Calu3 (cell line): ENCODE results near the gene PIGU. TPM values are rescaled to one million over a fixed set of nuclear protein-coding genes. Genes with fewer than 3 reads are reported as not detected.
"Not testable (repeated sequence)": the region's sequence is repeated elsewhere in the genome, so short reads cannot be mapped to it uniquely, and the experiment has no call there.

ENCODE experiments used
- BruUV-seq: library from RNA; stranded (reverse); fragments of 400-500 nt; replicated peaks from 2 replicates; lab custom pipeline; 2021; lab: Mats Ljungman, UMichigan
- CTCF ChIA-PET: fragments of 300-600 bp; sonication (Branson Sonifier 250); formaldehyde crosslinking; loops from one replicate; lab custom pipeline; 2022; ENCODE audit warnings: antibody characterized with exemption; lab: Charles Lee
- DNase-seq: peaks from one replicate; pipeline ENCODE4 v3.0.0; 2022
- H3K27ac Mint-ChIP-seq: one replicate; pipeline ENCODE4 v1.8.0; 2022; ENCODE audit warnings: mixed read lengths; ENCODE audit not compliant: unreplicated experiment
- H3K27me3 Mint-ChIP-seq: one replicate; pipeline ENCODE4 v1.8.0; 2022; ENCODE audit warnings: mixed read lengths; ENCODE audit not compliant: unreplicated experiment
- H3K36me3 Mint-ChIP-seq: one replicate; pipeline ENCODE4 v1.8.0; 2022; ENCODE audit warnings: mild to moderate bottlenecking, moderate library complexity, mixed read lengths; ENCODE audit not compliant: insufficient read depth, unreplicated experiment
- H3K4me1 Mint-ChIP-seq: one replicate; pipeline ENCODE4 v1.8.0; 2022; ENCODE audit warnings: mild to moderate bottlenecking, low read depth, mixed read lengths; ENCODE audit not compliant: unreplicated experiment
- H3K4me3 Mint-ChIP-seq: one replicate; pipeline ENCODE4 v1.8.0; 2022; ENCODE audit warnings: mild to moderate bottlenecking, low read depth, moderate library complexity, mixed read lengths; ENCODE audit not compliant: unreplicated experiment
- H3K9me3 Mint-ChIP-seq: one replicate; pipeline ENCODE4 v1.8.0; 2022; ENCODE audit warnings: low read depth, mixed read lengths; ENCODE audit not compliant: unreplicated experiment
- intact Hi-C: fragments of 100-400 bp; cut with micrococcal nuclease; formaldehyde crosslinking; loops from one replicate; pipeline ENCODE4 v1.10.0; 2022; ENCODE audit not compliant: unreplicated experiment
- total RNA-seq: library from RNA; stranded (reverse); gene quantifications from 2 replicates; pipeline ENCODE4 v1.2.3, GENCODE V29; 2022
- TF ChIP-seq, protein P1 (sequence below): fragments of 200-600 bp; IDR thresholded peaks from one replicate; pipeline ENCODE4 v1.8.0; 2022; ENCODE audit warnings: antibody characterized with exemption; ENCODE audit not compliant: unreplicated experiment

Gene PIGU
- total RNA-seq, 1 experiment from 2014 or later = 42.8 TPM

- no TSS peak for BruUV-seq
Observed at GRCh38 chr20:34524426-34524825, 152.5 kb downstream of the PIGU start.

DNA sequence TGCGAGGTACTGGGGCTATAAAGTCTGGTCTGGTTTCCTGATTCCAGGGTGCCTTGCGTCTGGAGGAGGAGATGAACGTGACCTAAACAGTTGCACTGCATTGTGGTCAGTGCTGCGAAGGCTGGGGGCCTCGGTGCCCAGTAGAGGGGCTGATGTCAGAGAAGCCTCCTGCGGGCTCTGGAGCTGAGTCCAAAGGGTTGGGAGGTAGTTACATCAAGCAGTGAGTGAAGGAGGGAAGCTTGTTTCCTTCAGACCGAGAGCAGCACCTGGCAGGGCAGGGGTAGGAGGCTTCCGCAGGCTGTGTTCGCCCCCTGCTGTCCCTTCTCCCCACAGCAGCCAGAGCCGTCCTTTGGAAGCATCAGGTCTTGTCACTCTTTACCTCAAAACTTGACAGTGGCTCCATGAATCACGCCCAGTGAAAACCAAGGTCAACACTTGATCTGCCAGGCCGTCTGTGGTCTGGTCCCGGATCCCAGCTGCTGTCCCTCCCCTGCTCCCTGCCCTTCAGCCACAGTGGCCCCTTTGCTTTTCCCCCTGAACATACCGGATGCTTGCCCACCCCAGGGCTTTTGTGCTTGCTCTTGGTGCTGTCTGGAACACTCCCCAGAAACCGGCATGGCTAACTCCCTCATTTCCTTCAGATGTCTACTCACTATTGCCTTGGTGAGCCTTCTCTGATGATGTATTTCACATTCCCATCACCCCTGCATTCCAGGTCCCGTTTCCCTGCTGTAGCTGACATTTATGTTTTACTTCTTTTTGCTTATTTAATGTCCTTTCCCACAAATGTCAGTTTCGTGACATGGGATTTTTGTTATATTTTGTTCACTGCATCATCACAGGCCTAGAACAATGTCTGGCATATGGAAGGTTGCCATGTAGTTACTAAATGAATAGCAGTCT, 153.7 kb downstream of the PIGU start:
- Mint-ChIP-seq H3K27ac (peak overlapping the region; percentile 39), H3K4me1 (peaks cover 71% of the 10 kb centered on the region), H3K4me3 (no peak overlapping the region), H3K36me3 (peaks cover 58% of the 10 kb centered on the region), H3K27me3 (no peaks in the 10 kb centered on the region), H3K9me3 (no peaks in the 10 kb centered on the region)
- BruUV-seq = no TSS peak
- intact Hi-C loops = loop anchor here (2.0 to 5.0 kb wide), 2 partner anchors 41 to 210 kb away; no protein-coding TSS in a partner anchor
- DNase-seq = peak; percentile 84
- CTCF ChIA-PET = interaction anchor here (0.6 to 2.7 kb wide), 14 partner anchors 9 to 1800 kb away, joined by 3 to 51 read pairs (median 4); partner anchors contain the start of gene AHCY
- TF ChIP-seq, protein P1, sequence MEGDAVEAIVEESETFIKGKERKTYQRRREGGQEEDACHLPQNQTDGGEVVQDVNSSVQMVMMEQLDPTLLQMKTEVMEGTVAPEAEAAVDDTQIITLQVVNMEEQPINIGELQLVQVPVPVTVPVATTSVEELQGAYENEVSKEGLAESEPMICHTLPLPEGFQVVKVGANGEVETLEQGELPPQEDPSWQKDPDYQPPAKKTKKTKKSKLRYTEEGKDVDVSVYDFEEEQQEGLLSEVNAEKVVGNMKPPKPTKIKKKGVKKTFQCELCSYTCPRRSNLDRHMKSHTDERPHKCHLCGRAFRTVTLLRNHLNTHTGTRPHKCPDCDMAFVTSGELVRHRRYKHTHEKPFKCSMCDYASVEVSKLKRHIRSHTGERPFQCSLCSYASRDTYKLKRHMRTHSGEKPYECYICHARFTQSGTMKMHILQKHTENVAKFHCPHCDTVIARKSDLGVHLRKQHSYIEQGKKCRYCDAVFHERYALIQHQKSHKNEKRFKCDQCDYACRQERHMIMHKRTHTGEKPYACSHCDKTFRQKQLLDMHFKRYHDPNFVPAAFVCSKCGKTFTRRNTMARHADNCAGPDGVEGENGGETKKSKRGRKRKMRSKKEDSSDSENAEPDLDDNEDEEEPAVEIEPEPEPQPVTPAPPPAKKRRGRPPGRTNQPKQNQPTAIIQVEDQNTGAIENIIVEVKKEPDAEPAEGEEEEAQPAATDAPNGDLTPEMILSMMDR = peak; percentile 88

More at GRCh38 chr20:34524426-34524825, 152.5 kb downstream of the PIGU start:
- TF ChIP-seq, protein P1 = no peak
- H3K36me3 Mint-ChIP-seq = peaks cover 62% of the 10 kb centered on the region
- no peaks in the 10 kb centered on the region for H3K27me3 Mint-ChIP-seq
- H3K27ac Mint-ChIP-seq = no peak overlapping the region
- intact Hi-C loops = loop anchor here (5.0 kb wide), 1 partner anchor 42 kb away; no protein-coding TSS in a partner anchor
- CTCF ChIA-PET = interaction anchor here (0.7 to 2.7 kb wide), 3 partner anchors 10 to 334 kb away, joined by 4 to 18 read pairs (median 10); no protein-coding TSS in a partner anchor
- H3K4me1 Mint-ChIP-seq = peaks cover 75% of the 10 kb centered on the region
- H3K4me3 Mint-ChIP-seq = no peak overlapping the region
- no peaks in the 10 kb centered on the region for H3K9me3 Mint-ChIP-seq
- no peak for DNase-seq

- CTCF ChIA-PET, H3K27ac Mint-ChIP-seq, H3K9me3 Mint-ChIP-seq, DNase-seq, H3K4me3 Mint-ChIP-seq, BruUV-seq, H3K27me3 Mint-ChIP-seq: not testable (repeated sequence)
- peaks cover 72% of the 10 kb centered on the region for H3K36me3 Mint-ChIP-seq
- intact Hi-C loops = loop anchor here (5.0 kb wide), 1 partner anchor 38 kb away; no protein-coding TSS in a partner anchor
- H3K4me1 Mint-ChIP-seq = peaks cover 56% of the 10 kb centered on the region
Observed at GRCh38 chr20:34519841-34520240, 157.1 kb downstream of the PIGU start.

DNA sequence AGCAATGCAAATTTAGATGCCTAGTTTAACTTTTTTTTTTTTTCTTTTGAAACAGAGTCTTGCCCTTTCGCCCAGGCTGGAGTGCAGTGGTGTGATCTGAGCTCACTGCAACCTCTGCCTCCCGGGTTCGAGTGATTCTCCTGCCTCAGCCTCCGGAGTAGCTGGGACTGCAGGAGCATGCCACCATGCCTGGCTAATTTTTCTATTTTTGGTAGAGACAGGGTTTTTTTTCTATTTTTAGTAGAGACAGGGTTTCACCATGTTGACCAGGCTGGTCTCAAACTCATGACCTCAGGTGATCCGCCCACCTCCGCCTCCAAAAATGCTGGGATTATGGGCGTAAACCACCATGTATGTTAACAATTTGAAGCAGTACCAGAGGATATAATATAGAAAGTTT, 158.0 kb downstream of the PIGU start:
- H3K9me3 Mint-ChIP-seq, H3K27me3 Mint-ChIP-seq, DNase-seq, CTCF ChIA-PET, BruUV-seq, H3K27ac Mint-ChIP-seq, intact Hi-C loops: not testable (repeated sequence)
- H3K4me3 Mint-ChIP-seq = peak overlapping the region; percentile 83
- H3K36me3 Mint-ChIP-seq = peaks cover 77% of the 10 kb centered on the region
- H3K4me1 Mint-ChIP-seq = peaks cover 56% of the 10 kb centered on the region

- BruUV-seq = no TSS peak
- no peak for DNase-seq
- H3K4me3 Mint-ChIP-seq = peak overlapping the region; percentile 83
- H3K27me3 Mint-ChIP-seq = no peaks in the 10 kb centered on the region
- H3K4me1 Mint-ChIP-seq = peaks cover 56% of the 10 kb centered on the region
- H3K36me3 Mint-ChIP-seq = peaks cover 75% of the 10 kb centered on the region
- intact Hi-C loops = no loop called here
- H3K27ac Mint-ChIP-seq = peak overlapping the region; percentile 82
- TF ChIP-seq, protein P1 = no peak
- no peaks in the 10 kb centered on the region for H3K9me3 Mint-ChIP-seq
- CTCF ChIA-PET = interaction anchor here (0.5 to 2.5 kb wide), 9 partner anchors 15 to 736 kb away, joined by 3 to 22 read pairs (median 3); no protein-coding TSS in a partner anchor
Observed at GRCh38 chr20:34517114-34517505, 159.8 kb downstream of the PIGU start.
